Activated CD8-positive, alpha-beta memory T cell treated with anti-CD3 and anti-CD28 coated beads, Interleukin-2, amount 50 U/mL, for 24 hours (primary cell): ENCODE data around the gene POC1B.

Experiments used
- DNase-seq: peaks from one replicate; pipeline ENCODE4 v3.0.0-alpha.2; 2020; ENCODE audit errors: extremely low read depth

Gene POC1B

GRCh38 chr12:89525824-89526770, at the start of gene POC1B:
Gene POC1B, minus strand, starts transcription at chr12:89526047. Its CDS starts 152 bp downstream, at chr12:89525895.
- no peak for DNase-seq

DNA sequence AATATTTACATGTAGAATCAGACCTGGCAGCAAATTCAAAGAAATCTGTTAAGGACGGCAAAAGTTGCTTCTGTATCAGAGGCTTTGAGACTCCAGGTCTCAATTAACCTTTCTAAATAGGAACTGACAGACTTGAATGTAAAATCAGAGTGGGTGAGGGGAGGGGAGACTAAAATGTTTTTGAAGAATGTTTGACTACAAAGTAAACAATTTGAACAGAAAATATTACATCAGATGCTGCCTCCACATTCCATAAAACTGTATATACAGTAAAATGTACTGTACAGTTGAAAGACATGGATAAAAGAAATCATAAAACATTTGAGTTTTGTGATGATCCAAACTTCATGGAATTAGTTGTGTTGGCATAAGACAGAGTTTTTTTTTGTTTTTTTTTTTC, 49.5 kb upstream of the POC1B start:
- DNase-seq = no peak

DNA sequence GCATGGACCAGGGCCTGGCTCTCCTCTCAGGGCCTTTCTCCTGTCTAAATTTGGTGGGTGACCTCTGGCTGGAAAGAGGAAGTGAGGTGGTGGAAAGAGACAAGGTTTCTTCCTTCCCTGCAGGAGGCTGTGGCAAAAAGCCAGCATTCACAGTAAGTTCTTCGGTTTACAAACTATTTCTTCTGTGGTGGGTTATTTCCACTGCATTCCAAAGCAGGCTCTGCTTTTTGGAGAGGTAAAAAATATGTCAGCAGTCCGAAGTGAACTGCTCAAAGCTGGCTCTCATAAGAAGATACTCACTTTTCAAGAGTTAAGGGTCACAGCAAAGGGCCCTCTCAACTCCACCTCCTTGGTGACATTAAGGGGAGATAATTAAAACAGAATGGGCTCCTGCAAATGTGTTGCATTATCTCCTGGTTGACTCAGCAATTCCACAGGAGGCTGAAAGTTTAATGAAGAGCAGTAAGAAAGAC, 48.9 kb upstream of the POC1B start:
- no peak for DNase-seq

DNA sequence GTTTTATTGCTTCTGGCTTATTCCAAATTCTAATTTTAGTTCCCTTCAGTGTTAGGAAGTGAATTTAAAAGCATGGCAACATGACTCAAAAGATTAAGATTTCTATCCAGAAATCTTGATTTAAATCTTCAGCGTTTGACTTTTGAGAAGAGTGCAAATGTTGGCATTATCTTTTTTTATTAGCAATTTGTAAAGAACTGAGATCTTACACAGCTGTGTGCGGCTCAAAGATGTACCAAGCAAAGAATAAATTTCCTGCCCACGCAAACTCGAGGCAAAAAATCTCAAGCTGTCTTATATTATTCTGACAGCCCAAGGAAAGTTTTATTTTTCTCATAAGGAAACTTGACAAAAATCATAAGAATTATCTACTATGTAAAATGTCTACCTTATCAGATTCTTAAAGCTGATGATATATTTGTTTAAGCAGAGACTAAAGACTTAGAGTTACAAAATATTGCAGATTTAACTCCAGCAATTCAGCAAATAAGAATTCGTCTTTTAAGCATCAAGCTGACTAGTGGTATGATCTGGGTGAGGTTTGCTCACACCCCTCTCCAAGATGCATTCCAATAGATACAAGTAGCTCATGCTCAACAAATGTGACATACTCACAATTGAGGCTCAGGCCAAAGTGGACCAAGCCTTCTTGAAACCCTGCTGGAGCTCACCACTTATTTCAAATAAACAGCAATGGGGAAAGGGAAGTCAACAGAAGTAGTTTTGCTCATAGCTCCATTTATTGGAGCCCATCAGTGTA, 47.4 kb upstream of the POC1B start:
- DNase-seq = no peak

DNA sequence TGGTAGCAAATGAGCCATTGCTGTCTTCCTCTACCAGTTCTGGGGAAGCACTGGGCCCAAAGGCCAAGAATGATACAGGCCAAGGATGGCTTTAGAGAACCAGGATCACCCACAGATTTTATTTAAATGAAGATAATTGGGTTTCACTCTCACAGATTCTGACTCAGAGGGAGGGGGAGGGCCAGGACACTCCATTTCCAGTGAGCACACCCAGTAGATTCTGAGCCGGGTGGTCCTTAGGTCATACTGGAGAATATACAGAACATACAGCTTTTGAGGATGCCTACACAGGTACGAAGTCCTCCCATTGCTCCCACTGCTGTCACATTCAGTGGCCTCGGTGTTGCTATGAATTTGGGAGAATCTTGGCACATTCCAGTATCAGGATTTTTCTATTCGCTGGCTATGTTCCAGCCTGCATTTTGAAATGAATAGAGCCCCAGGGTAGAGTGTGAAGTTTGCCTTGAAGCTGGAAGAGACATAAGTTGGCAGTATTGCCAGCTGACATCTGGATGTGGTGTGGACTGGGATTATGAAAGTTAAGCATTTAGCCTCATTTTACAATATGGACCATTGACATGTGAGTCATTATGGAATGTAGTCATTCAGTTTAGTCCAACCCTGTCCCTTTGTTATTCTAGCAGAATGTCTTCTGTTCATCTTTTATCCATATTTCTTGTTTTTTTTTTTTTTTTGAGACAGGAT, 45.8 kb upstream of the POC1B start:
- DNase-seq = no peak

- no peak for DNase-seq
Observed at GRCh38 chr12:89568484-89568883, 42.6 kb upstream of the POC1B start.

DNA sequence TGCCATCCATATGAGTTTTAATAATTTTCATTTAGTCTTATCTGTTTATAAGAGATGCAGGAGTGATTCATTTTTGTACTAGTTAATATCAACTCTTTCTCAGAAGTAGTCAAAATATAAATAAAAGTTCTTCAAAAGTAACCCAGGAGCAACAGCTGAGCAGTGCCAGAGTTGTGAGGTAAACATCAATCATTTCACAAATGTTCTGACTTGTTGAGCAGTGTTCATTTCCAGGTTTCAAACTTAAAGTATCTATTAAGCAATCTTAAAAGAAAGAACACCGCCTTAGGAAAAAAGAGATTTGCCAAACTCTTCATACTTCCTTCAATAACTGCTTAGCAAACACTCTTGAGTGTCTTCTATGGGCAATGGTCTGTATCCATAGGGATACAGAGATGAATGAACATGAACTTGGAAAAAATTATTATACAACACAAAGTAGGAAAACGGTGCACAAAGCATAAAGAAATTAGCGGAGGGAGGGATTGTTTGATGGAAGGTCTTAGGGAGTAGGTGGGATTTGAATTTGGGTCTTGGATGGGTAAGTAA, 41.9 kb upstream of the POC1B start:
- no peak for DNase-seq

- no peak for DNase-seq
Observed at GRCh38 chr12:89566615-89567014, 40.8 kb upstream of the POC1B start.

- no peak for DNase-seq
Observed at GRCh38 chr12:89565002-89565401, 39.2 kb upstream of the POC1B start.

DNA sequence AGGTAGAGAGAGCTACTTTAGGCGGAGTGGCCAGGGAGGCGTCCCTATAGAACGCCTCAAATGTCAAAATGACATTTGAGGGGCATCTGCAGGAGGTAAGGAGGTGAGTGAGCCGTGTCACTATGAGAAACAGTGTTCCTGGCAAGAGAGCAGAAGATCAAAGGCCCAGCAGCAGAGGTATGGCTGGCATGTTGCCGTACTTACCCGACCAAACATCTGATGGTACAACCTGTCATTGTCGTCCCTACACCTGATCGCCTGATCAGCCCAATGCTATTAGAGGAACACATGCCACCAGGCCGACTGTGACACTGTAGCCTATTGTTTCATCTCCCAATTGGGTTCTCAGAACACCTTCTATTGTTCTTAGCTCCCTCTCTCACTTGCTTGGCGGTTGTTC, 33.9 kb upstream of the POC1B start:
- no peak for DNase-seq

- DNase-seq = no peak
Observed at GRCh38 chr12:89556976-89557375, 31.1 kb upstream of the POC1B start.

GRCh38 chr12:89552376-89552775, 26.5 kb upstream of the POC1B start:
- DNase-seq = no peak

DNA sequence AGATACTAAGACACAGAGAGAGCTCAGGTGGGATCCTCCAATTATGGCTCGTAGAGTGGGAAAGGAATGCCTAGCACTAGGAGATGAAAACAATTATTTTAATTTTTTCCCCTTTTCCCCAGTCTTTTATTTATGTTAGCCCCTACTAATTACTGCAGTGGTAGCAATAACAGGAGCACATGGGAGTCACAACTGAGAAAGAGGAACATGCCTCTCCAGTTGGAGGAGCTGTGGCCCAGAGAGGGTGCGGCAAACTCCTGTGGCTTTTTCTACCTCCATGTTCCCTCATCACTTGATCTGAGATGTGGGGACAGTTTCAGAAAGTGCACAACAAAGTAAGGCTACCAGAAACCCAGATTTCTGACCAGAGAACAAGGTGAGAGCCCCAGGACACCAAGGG, 25.9 kb upstream of the POC1B start:
- DNase-seq = no peak

GRCh38 chr12:89547101-89547500, 21.3 kb upstream of the POC1B start:
- no peak for DNase-seq

GRCh38 chr12:89546151-89546550, 20.3 kb upstream of the POC1B start:
- DNase-seq = no peak

DNA sequence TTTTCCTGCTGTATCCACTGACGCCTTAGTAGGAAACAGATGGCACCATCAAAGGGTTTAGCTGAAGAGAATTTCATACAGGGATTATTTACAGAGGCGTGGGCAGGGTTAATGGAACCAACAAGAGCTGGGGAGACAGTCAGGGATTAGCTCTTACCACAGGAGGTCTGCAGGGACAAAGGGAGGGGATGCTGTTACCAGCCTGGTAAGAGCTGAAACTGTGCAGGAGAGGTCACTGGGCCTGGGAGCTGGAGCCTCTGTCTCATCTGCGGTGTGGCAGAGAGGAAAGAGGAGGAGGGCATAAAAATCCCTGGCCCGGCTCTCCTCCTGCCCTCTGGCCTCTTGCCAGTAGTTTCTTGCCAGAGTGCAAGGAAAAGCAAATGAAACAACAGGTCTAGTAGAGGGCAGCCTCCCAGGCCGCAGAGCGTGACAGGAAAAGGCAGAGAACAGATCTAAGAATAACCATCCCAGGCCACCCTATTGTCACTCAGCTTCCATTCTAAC, 18.9 kb upstream of the POC1B start:
- no peak for DNase-seq

GRCh38 chr12:89544022-89544421, 18.2 kb upstream of the POC1B start:
- no peak for DNase-seq

- no peak for DNase-seq
Observed at GRCh38 chr12:89542912-89543592, 17.2 kb upstream of the POC1B start.

GRCh38 chr12:89542236-89542635, 16.4 kb upstream of the POC1B start:
- DNase-seq = no peak

GRCh38 chr12:89540586-89540985, 14.7 kb upstream of the POC1B start:
- no peak for DNase-seq
